GM12892 (cell line): Measurements from ENCODE around the gene TCOF1.

Experiments
- DNase-seq: peaks from one replicate; pipeline ENCODE4 v3.0.0; 2011; ENCODE audit not compliant: insufficient read length
- FAIRE-seq: peaks from 2 replicates; lab custom pipeline; 2011; peaks lifted over from hg19 to GRCh38; lab: Jason Lieb, UNC
- POLR2A ChIP-seq: IDR thresholded peaks from 2 replicates; pipeline ENCODE4 v1.6.1; 2011; ENCODE audit warnings: low read depth, low read length, control low read depth
- POLR2AphosphoS5 ChIP-seq: IDR thresholded peaks from 2 replicates; pipeline ENCODE4 v1.6.1; 2011; ENCODE audit warnings: low read depth, low read length, control low read depth
- TAF1 ChIP-seq: IDR thresholded peaks from 2 replicates; pipeline ENCODE4 v1.6.1; 2011; ENCODE audit warnings: low read depth, mild to moderate bottlenecking, control low read depth, low read length, borderline replicate concordance

The TCOF1 gene

DNA sequence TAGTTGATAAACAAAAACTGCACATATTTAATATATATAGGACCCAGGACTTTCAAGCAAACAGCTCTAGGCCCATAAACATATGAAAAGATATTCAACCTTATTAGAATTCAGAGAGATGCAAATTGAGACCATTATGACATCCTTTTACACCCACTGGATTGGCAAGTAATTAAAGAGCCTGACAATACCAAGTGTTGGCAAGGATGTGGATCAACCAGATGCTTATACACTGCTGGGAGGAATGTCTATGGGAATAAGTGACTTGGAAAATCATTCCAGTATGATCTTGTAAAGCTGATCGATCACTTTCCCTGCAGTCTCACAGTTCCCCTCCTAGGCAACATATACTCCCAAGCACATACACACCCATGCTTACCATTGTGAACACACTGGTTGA, 15.5 kb upstream of the TCOF1 start:
- DNase-seq (no peak), FAIRE-seq (no peak)
- TF ChIP-seq POLR2A (no peak), POLR2AphosphoS5 (no peak), TAF1 (no peak)

GRCh38 chr5:150342583-150342982, 14.9 kb upstream of the TCOF1 start:
- TF ChIP-seq POLR2AphosphoS5 (no peak), POLR2A (no peak), TAF1 (no peak)
- no peak for FAIRE-seq
- DNase-seq, result no peak

GRCh38 chr5:150343994-150344631, 13.4 kb upstream of the TCOF1 start:
- no peak for DNase-seq
- FAIRE-seq, result no peak
- no peak for TF ChIP-seq TAF1
- TF ChIP-seq POLR2A, result no peak

DNA sequence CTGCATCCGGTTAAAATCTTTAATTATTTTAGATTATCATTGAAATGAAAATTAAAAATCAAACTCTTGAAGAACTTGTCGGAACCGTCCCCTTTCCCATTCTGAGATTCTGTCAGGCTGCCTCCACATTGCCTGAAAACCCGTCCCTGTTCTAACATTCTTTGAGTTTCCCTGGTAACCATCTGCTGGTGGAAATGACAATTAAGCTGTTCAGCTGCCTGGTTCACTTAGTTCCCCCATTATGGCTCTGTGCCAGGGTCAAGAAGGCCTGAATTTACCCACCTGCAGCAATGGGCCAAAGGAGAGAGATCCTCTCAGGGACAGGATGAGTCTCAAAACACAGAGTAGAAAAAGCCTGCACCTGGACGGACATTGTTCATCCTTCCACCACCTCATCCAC, 11.8 kb upstream of the TCOF1 start:
- TF ChIP-seq POLR2AphosphoS5 (no peak), TAF1 (no peak), POLR2A (no peak)
- FAIRE-seq (no peak), DNase-seq (no peak)

GRCh38 chr5:150346592-150346991, 10.9 kb upstream of the TCOF1 start:
- no peak for DNase-seq
- no peak for FAIRE-seq
- TF ChIP-seq TAF1 (no peak), POLR2AphosphoS5 (no peak), POLR2A (no peak)

- no peak for FAIRE-seq
- TF ChIP-seq POLR2AphosphoS5, result no peak
- no peak for DNase-seq
Measured at GRCh38 chr5:150347003-150347402, 10.5 kb upstream of the TCOF1 start.

DNA sequence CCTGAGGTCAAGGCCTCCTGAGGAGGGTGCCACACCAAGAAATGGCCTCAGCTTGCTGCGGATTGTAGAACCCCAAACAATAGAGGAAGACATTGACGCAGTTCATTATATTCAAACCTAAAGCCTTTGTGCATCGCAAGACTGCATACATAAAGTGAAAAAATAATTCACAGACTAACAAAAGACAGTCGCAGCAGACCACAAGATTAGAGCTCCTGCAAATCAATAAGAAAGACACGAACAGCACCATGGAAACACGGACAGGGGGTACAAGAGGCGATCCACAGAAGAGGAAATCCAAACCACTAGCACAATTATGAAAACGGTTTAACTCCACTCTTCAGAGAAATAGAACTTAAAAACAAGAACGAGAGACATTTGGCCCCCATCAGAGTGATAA, 10.0 kb upstream of the TCOF1 start:
- DNase-seq (no peak), FAIRE-seq (no peak)
- TF ChIP-seq POLR2A (no peak), POLR2AphosphoS5 (no peak), TAF1 (no peak)

DNA sequence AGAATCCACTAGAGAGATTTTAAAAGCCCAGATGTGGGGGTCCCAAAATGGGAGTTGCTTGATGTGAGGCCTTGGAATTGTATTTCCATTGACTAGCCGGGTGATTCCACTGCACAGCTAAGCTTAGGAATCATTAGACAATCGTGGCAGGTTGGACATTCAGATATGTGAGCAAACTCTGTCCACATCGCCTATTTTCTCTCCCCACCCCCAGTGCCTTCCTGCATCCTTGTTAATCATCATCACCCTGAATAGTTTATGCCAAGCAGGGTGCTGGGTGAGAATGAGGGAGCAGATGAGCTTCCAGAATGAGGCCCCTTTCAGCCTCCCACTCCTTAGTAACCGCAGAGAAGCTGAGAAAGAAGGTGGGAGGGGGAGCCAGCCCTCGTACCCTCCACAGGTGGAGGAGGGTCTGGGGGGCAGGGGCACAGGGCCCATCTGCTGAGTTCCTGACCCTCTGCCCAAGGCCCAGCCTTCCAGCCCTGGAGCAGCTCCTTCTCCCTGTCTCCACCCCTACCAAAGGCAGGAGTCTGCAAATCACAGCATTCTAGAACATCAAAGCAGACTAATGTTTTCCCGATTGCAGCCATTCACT, 7.7 kb upstream of the TCOF1 start:
- DNase-seq (no peak), FAIRE-seq (no peak)
- no peak for TF ChIP-seq POLR2AphosphoS5
- no peak for TF ChIP-seq POLR2A
- no peak for TF ChIP-seq TAF1

GRCh38 chr5:150350524-150351344, 6.8 kb upstream of the TCOF1 start:
- TF ChIP-seq POLR2A, result no peak
- TF ChIP-seq POLR2AphosphoS5, result no peak
- TF ChIP-seq TAF1, result no peak
- DNase-seq, result peak; percentile 51
- peak; percentile 89 for FAIRE-seq

DNA sequence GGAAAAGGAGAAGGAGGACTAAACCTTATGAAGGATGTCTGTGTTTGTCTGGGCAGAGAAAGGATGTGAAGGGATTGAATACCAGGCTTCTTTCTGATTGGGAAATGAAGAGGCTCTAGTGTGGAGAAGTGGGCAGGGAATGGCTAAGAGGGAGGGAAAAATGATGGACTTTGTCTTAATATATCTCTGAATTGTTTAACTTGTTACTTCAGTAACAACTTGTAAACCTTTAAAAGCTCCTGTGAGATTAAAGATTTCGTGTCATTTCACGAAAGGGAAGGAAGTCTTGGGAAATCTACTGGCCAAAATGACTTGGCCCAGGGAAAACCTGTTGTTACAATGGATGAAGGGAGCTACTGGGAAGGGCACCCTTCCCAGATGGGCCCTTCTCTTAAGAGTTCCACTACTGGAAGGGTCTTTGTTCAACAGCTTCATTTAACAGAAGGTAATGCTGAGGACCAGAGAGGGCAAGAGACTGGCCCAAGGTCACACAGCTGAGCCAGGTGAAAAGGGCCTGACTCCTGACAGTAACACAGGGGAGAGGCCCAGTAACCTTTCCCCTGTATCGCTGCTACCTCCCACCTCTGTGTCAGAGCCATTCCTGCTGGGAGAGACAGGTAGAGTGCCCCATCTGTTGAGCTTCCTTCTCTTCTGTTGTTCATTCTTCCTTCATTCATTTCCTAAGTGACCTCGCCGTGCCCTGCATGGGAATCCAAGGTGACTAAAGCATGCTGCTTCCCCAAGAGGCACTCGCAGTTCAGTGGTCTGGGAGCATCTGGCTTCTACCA, 5.1 kb upstream of the TCOF1 start:
- FAIRE-seq (no peak), DNase-seq (no peak)
- TF ChIP-seq POLR2A (no peak), POLR2AphosphoS5 (no peak), TAF1 (no peak)

- TF ChIP-seq TAF1, result no peak
- no peak for TF ChIP-seq POLR2AphosphoS5
- no peak for TF ChIP-seq POLR2A
- FAIRE-seq, result no peak
Measured at GRCh38 chr5:150353032-150353675, 4.3 kb upstream of the TCOF1 start.

More at GRCh38 chr5:150353032-150353675, 4.3 kb upstream of the TCOF1 start:
- no peak for DNase-seq
